ENCODE results near the gene BMPR1A. TPM values are rescaled to one million over a fixed set of nuclear protein-coding genes. Genes with fewer than 3 reads are reported as not detected.

The BMPR1A gene
- total RNA-seq, 1 experiment from 2014 or later, result 63.2 TPM

- POLR2A ChIA-PET, result no interaction called here
- no TSS peak for BruUV-seq (replicated peaks)
- Mint-ChIP-seq H3K27me3 (ENCODE audit: insufficient read depth, unreplicated experiment) (no peaks in the 10 kb centered on the region), H3K9me3 (ENCODE audit: unreplicated experiment) (no peaks in the 10 kb centered on the region), H3K4me3 (ENCODE audit: unreplicated experiment) (no peak overlapping the region), H3K4me1 (ENCODE audit: low read depth, unreplicated experiment) (no peaks in the 10 kb centered on the region), H3K36me3 (ENCODE audit: insufficient read depth, unreplicated experiment) (no peaks in the 10 kb centered on the region), H3K27ac (ENCODE audit: unreplicated experiment) (no peak overlapping the region)
- TF ChIP-seq CTCF (IDR thresholded peaks at IDR 0.05; ENCODE audit: insufficient read depth in 1 of 2, low read depth in 1 of 2, low read length in 1 of 2, severe bottlenecking in 1 of 2, unreplicated experiment in 1 of 2), result no peak
- intact Hi-C loops (cut with micrococcal nuclease; ENCODE audit: unreplicated experiment), result no loop called here
- H3K4me3 ChIP-seq (ENCODE audit: low read depth, low read length), result no peak overlapping the region
- H3K4me1 ChIP-seq, result 0 out of 2 replicates have a peak, but pooled peaks cover 6% of the 10 kb centered on the region
- DNase-seq, result no peak
- no peaks in the 10 kb centered on the region; the same call in 1 of the 2 replicates for H3K36me3 ChIP-seq (ENCODE audit: control insufficient read depth, insufficient read depth, low read length)
- CTCF ChIA-PET, result no interaction called here
- H3K9me3 ChIP-seq, result no peaks in the 10 kb centered on the region
- no peaks in the 10 kb centered on the region for H3K27me3 ChIP-seq (replicated peaks; ENCODE audit: control insufficient read depth, insufficient read depth, low read length)
Measured at GRCh38 chr10:86795353-86795752, 38.9 kb downstream of the BMPR1A start.

- Histone ChIP-seq H3K4me1 (0 out of 2 replicates have a peak, but pooled peaks cover 6% of the 10 kb centered on the region), H3K9me3 (no peaks in the 10 kb centered on the region), H3K36me3 (ENCODE audit: control insufficient read depth, insufficient read depth, low read length) (no peaks in the 10 kb centered on the region; the same call in 1 of the 2 replicates), H3K27me3 (replicated peaks; ENCODE audit: control insufficient read depth, insufficient read depth, low read length) (no peaks in the 10 kb centered on the region), H3K4me3 (ENCODE audit: low read depth, low read length) (no peak overlapping the region)
- POLR2A ChIA-PET, result no interaction called here
- no peaks in the 10 kb centered on the region for H3K9me3 Mint-ChIP-seq (ENCODE audit: unreplicated experiment)
- no peak overlapping the region for H3K4me3 Mint-ChIP-seq (ENCODE audit: unreplicated experiment)
- CTCF ChIA-PET, result no interaction called here
- DNase-seq, result no peak
- H3K27ac Mint-ChIP-seq (ENCODE audit: unreplicated experiment), result no peak overlapping the region
- intact Hi-C loops (cut with micrococcal nuclease; ENCODE audit: unreplicated experiment), result no loop called here
- peaks cover 8% of the 10 kb centered on the region for H3K36me3 Mint-ChIP-seq (ENCODE audit: insufficient read depth, unreplicated experiment)
- no peak for TF ChIP-seq CTCF (IDR thresholded peaks at IDR 0.05; ENCODE audit: insufficient read depth in 1 of 2, low read depth in 1 of 2, low read length in 1 of 2, severe bottlenecking in 1 of 2, unreplicated experiment in 1 of 2)
- no TSS peak for BruUV-seq (replicated peaks)
- no peaks in the 10 kb centered on the region for H3K27me3 Mint-ChIP-seq (ENCODE audit: insufficient read depth, unreplicated experiment)
- H3K4me1 Mint-ChIP-seq (ENCODE audit: low read depth, unreplicated experiment), result peaks cover 5% of the 10 kb centered on the region
Measured at GRCh38 chr10:86798025-86798424, 41.6 kb downstream of the BMPR1A start.

- Mint-ChIP-seq H3K4me1 (ENCODE audit: low read depth, unreplicated experiment) (peaks cover 5% of the 10 kb centered on the region), H3K27ac (ENCODE audit: unreplicated experiment) (no peak overlapping the region), H3K9me3 (ENCODE audit: unreplicated experiment) (no peaks in the 10 kb centered on the region), H3K27me3 (ENCODE audit: insufficient read depth, unreplicated experiment) (no peaks in the 10 kb centered on the region), H3K36me3 (ENCODE audit: insufficient read depth, unreplicated experiment) (peaks cover 8% of the 10 kb centered on the region), H3K4me3 (ENCODE audit: unreplicated experiment) (no peak overlapping the region)
- no peak for DNase-seq
- POLR2A ChIA-PET, result no interaction called here
- CTCF ChIA-PET, result interaction anchor here (0.6 kb wide), 1 partner anchor 83 kb away, joined by 3 read pairs; no protein-coding TSS in a partner anchor
- intact Hi-C loops (cut with micrococcal nuclease; ENCODE audit: unreplicated experiment), result no loop called here
- H3K9me3 ChIP-seq, result no peaks in the 10 kb centered on the region
- BruUV-seq (replicated peaks), result no TSS peak
- H3K4me1 ChIP-seq, result 0 out of 2 replicates have a peak, but pooled peaks cover 6% of the 10 kb centered on the region
- H3K4me3 ChIP-seq (ENCODE audit: low read depth, low read length), result no peak overlapping the region
- no peaks in the 10 kb centered on the region for H3K27me3 ChIP-seq (replicated peaks; ENCODE audit: control insufficient read depth, insufficient read depth, low read length)
- TF ChIP-seq CTCF (IDR thresholded peaks at IDR 0.05; ENCODE audit: insufficient read depth in 1 of 2, low read depth in 1 of 2, low read length in 1 of 2, severe bottlenecking in 1 of 2, unreplicated experiment in 1 of 2), result no peak
- no peaks in the 10 kb centered on the region; the same call in 1 of the 2 replicates for H3K36me3 ChIP-seq (ENCODE audit: control insufficient read depth, insufficient read depth, low read length)
Measured at GRCh38 chr10:86798611-86799010, 42.2 kb downstream of the BMPR1A start.

Measured in Caco-2 (cell line).